Smooth muscle cell of the brain vasculature (primary cell): ENCODE measurements around the gene DDI1.

Experiments
- DNase-seq: peaks from one replicate; pipeline ENCODE4 v3.0.0-alpha.2; 2012; ENCODE audit warnings: low read depth, low spot score

Gene DDI1

GRCh38 chr11:104036588-104036987 lies at the start of gene DDI1:
TSS of gene DDI1 (plus strand) at chr11:104036640. CDS start at chr11:104036823, 183 bp downstream.
- no peak for DNase-seq

GRCh38 chr11:103987629-103988594 lies 48.5 kb upstream of the DDI1 start:
- DNase-seq = peak; percentile 20

GRCh38 chr11:103988595-103988969 lies 47.9 kb upstream of the DDI1 start:
- no peak for DNase-seq

GRCh38 chr11:103993507-103993906 lies 42.9 kb upstream of the DDI1 start:
- no peak for DNase-seq

GRCh38 chr11:103994094-103994493 lies 42.3 kb upstream of the DDI1 start:
- no peak for DNase-seq

- DNase-seq = no peak
Measured at GRCh38 chr11:103994518-103994917, 41.9 kb upstream of the DDI1 start.

GRCh38 chr11:103995896-103996295 lies 40.5 kb upstream of the DDI1 start:
- no peak for DNase-seq

GRCh38 chr11:103997082-103997481 lies 39.4 kb upstream of the DDI1 start:
- DNase-seq = no peak

GRCh38 chr11:103998826-103999508 lies 37.5 kb upstream of the DDI1 start:
- DNase-seq = no peak

GRCh38 chr11:104000798-104001197 lies 35.6 kb upstream of the DDI1 start:
- DNase-seq = no peak

- no peak for DNase-seq
Measured at GRCh38 chr11:104001561-104002056, 34.8 kb upstream of the DDI1 start.

GRCh38 chr11:104003491-104003890 lies 32.9 kb upstream of the DDI1 start:
- DNase-seq = no peak

GRCh38 chr11:104005234-104005855 lies 31.1 kb upstream of the DDI1 start:
- DNase-seq = no peak

- DNase-seq = no peak
Measured at GRCh38 chr11:104009744-104010143, 26.7 kb upstream of the DDI1 start.

GRCh38 chr11:104011044-104011443 lies 25.4 kb upstream of the DDI1 start:
- no peak for DNase-seq

- no peak for DNase-seq
Measured at GRCh38 chr11:104015649-104016415, 20.6 kb upstream of the DDI1 start.

GRCh38 chr11:104024572-104024971 lies 11.9 kb upstream of the DDI1 start:
- DNase-seq = no peak

- no peak for DNase-seq
Measured at GRCh38 chr11:104028476-104029263, 7.8 kb upstream of the DDI1 start.

GRCh38 chr11:104033134-104033533 lies 3.3 kb upstream of the DDI1 start:
- DNase-seq = peak; percentile 13

- no peak for DNase-seq
Measured at GRCh38 chr11:104033561-104033960, 2.9 kb upstream of the DDI1 start.

GRCh38 chr11:104036995-104037394 lies 555 bp downstream of the DDI1 start:
- no peak for DNase-seq
